LNCaP clone FGC (cell line): ENCODE results near the gene TADA1.
"Not testable (repeated sequence)": the region's sequence is repeated elsewhere in the genome, so short reads cannot be mapped to it uniquely, and the experiment has no call there.

Experiments
- DNase-seq: peaks from one replicate; pipeline ENCODE4 v3.0.0-alpha.2; 2011; ENCODE audit warnings: low read depth
- H3K4me3 ChIP-seq: 2 replicates; pipeline ENCODE4 v1.5.1; 2011; ENCODE audit warnings: mild to moderate bottlenecking, low read depth, low read length, control low read depth
- TF ChIP-seq, protein P1 (sequence below): IDR thresholded peaks from 2 replicates; pipeline ENCODE4 v1.5.1; 2012; ENCODE audit warnings: mild to moderate bottlenecking; ENCODE audit not compliant: control insufficient read depth, insufficient read depth; ENCODE audit errors: extremely low read depth

The TADA1 gene

DNA sequence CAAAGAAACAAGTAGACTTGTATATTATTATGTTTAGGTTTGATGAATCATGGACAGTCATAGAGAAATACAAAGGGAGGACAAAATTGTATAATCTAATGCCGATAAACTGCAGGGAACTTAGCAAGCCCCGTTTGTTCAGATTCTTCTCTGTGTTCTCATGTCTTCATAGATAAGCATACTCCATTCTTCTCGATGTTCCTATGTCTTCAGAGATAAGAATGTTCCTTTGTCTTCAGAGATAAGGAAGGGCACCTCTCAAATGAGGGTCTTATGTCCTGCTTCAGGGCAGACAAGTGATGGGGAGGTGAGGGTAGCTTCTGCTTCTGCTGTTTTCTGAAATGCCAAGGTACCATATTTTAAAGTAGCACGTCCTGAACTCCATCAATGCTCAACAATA is 19.7 kb upstream of the TADA1 start:
- no peak overlapping the region for H3K4me3 ChIP-seq
- DNase-seq: no peak
- TF ChIP-seq, protein P1, sequence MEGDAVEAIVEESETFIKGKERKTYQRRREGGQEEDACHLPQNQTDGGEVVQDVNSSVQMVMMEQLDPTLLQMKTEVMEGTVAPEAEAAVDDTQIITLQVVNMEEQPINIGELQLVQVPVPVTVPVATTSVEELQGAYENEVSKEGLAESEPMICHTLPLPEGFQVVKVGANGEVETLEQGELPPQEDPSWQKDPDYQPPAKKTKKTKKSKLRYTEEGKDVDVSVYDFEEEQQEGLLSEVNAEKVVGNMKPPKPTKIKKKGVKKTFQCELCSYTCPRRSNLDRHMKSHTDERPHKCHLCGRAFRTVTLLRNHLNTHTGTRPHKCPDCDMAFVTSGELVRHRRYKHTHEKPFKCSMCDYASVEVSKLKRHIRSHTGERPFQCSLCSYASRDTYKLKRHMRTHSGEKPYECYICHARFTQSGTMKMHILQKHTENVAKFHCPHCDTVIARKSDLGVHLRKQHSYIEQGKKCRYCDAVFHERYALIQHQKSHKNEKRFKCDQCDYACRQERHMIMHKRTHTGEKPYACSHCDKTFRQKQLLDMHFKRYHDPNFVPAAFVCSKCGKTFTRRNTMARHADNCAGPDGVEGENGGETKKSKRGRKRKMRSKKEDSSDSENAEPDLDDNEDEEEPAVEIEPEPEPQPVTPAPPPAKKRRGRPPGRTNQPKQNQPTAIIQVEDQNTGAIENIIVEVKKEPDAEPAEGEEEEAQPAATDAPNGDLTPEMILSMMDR: no peak

GRCh38 chr1:166889776-166890175 is 13.7 kb upstream of the TADA1 start:
- no peak for DNase-seq
- TF ChIP-seq, protein P1: no peak
- H3K4me3 ChIP-seq: no peak overlapping the region

- DNase-seq: no peak
- TF ChIP-seq, protein P1: no peak
- H3K4me3 ChIP-seq: no peak overlapping the region
Measured at GRCh38 chr1:166888373-166889111, 12.5 kb upstream of the TADA1 start.

GRCh38 chr1:166884971-166885370 is 8.9 kb upstream of the TADA1 start:
- no peak for DNase-seq
- no peak overlapping the region for H3K4me3 ChIP-seq
- TF ChIP-seq, protein P1: no peak

GRCh38 chr1:166884040-166884642 is 8.1 kb upstream of the TADA1 start:
- TF ChIP-seq, protein P1: no peak
- no peak overlapping the region for H3K4me3 ChIP-seq
- no peak for DNase-seq

GRCh38 chr1:166882893-166883292 is 6.8 kb upstream of the TADA1 start:
- TF ChIP-seq, protein P1: no peak
- DNase-seq: no peak
- no peak overlapping the region for H3K4me3 ChIP-seq

DNA sequence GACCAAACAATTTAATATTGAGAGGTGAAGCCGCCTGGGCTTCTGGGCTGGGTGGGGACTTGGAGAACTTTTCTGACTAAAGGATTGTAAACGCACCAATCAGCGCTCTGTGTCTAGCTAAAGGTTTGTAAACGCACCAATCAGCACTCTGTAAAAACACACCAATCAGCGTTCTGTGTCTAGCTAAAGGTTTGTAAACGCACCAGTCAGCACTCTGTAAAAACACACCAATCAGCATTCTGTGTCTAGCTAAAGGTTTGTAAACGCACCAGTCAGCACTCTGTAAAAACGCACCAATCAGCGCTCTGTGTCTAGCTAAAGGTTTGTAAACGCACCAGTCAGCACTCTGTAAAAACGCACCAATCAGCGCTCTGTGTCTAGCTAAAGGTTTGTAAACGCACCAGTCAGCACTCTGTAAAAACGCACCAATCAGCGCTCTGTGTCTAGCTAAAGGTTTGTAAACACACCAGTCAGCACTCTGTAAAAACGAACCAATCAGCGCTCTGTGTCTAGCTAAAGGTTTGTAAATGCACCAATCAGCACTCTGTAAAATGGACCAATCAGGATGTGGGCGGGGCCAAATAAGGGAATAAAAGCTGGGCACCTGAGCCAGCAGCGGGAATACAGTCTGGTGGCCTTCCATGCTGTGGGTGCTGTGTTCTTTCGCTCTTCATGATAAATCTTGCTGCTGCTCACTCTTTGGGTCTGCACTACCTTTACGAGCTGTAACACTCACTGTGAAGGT is 2.3 kb upstream of the TADA1 start:
- not testable (repeated sequence) for H3K4me3 ChIP-seq, DNase-seq
